PC-9 (cell line): ENCODE measurements around the gene LCE1C. TPM values are rescaled to one million over a fixed set of nuclear protein-coding genes. Genes with fewer than 3 reads are reported as not detected.

Experiments used
- BruUV-seq: library from RNA; stranded (reverse); fragments of 400-500 nt; replicated peaks from 2 replicates; lab custom pipeline; 2021; lab: Mats Ljungman, UMichigan
- CTCF ChIA-PET: fragments of 300-600 bp; sonication (Branson Sonifier 250); formaldehyde crosslinking; loops from one replicate; lab custom pipeline; 2022; ENCODE audit warnings: antibody characterized with exemption; lab: Charles Lee
- POLR2A ChIA-PET: fragments of 300-600 bp; sonication (Branson Sonifier 250); formaldehyde crosslinking; loops from one replicate; lab custom pipeline; 2022; ENCODE audit warnings: antibody characterized with exemption; ENCODE audit not compliant: unreplicated experiment; lab: Charles Lee
- DNase-seq, 2 experiments: peaks; one replicate each; pipeline versions ENCODE4 v3.0.0 to v3.0.0-alpha.2; 2015 to 2022; ENCODE audit warnings: mixed read lengths in 1 of 2
- H2AFZ ChIP-seq: fragments of 200-600 bp; sonication (generic); 2 replicates; pipeline ENCODE4 v1.8.1; 2017; ENCODE audit warnings: antibody characterized with exemption
- H3F3A ChIP-seq: fragments of 200-600 bp; sonication (generic); 2 replicates; pipeline ENCODE4 v1.8.1; 2017; ENCODE audit warnings: antibody characterized with exemption, mild to moderate bottlenecking, low read depth; ENCODE audit not compliant: insufficient read depth
- H3K27ac ChIP-seq: fragments of 200-600 bp; sonication (generic); 2 replicates; pipeline ENCODE4 v1.6.1; 2016; ENCODE audit warnings: mixed run types
- H3K27me3 ChIP-seq: fragments of 200-600 bp; sonication (generic); 2 replicates; pipeline ENCODE4 v1.6.1; 2016; ENCODE audit warnings: low read depth, mixed run types; ENCODE audit not compliant: insufficient read depth
- H3K36me3 ChIP-seq: fragments of 200-600 bp; sonication (generic); 2 replicates; pipeline ENCODE4 v1.6.1; 2016; ENCODE audit warnings: low read depth, mixed run types
- H3K4me1 ChIP-seq: fragments of 200-600 bp; sonication (generic); replicated peaks from 2 replicates; pipeline ENCODE4 v1.6.1; 2016; ENCODE audit warnings: mixed run types; ENCODE audit not compliant: insufficient read depth
- H3K4me2 ChIP-seq: fragments of 200-600 bp; sonication (generic); 2 replicates; pipeline ENCODE4 v1.6.1; 2017; ENCODE audit warnings: mixed run types
- H3K4me3 ChIP-seq: fragments of 200-600 bp; sonication (generic); 2 replicates; pipeline ENCODE4 v1.6.1; 2016; ENCODE audit warnings: mixed run types
- H3K79me2 ChIP-seq: fragments of 200-600 bp; sonication (generic); 2 replicates; pipeline ENCODE4 v1.6.1; 2017; ENCODE audit warnings: low read depth, mixed run types
- H3K9me2 ChIP-seq: fragments of 200-600 bp; sonication (generic); 2 replicates; pipeline ENCODE4 v1.8.1; 2017; ENCODE audit warnings: mild to moderate bottlenecking; ENCODE audit not compliant: insufficient read depth
- H3K9me3 ChIP-seq: fragments of 200-600 bp; sonication (generic); 2 replicates; pipeline ENCODE4 v1.8.1; 2016; ENCODE audit warnings: low read depth; ENCODE audit not compliant: insufficient read depth
- H4K20me1 ChIP-seq: fragments of 200-600 bp; sonication (generic); 2 replicates; pipeline ENCODE4 v1.8.1; 2017; ENCODE audit not compliant: insufficient read depth
- CTCF ChIP-seq: fragments of 200-600 bp; sonication (generic); conservative IDR thresholded peaks from 2 replicates; pipeline ENCODE4 v1.6.1; 2017; ENCODE audit warnings: mixed run types, antibody characterized with exemption, mild to moderate bottlenecking, moderate library complexity
- EZH2 ChIP-seq: fragments of 200-600 bp; sonication (generic); IDR thresholded peaks from 2 replicates; pipeline ENCODE4 v1.8.0; 2017; ENCODE audit warnings: antibody characterized with exemption, low read depth
- intact Hi-C: fragments of 100-400 bp; cut with micrococcal nuclease; formaldehyde crosslinking; loops from one replicate; pipeline ENCODE4 v1.10.0; 2022; ENCODE audit not compliant: unreplicated experiment
- total RNA-seq: library from RNA; stranded (reverse); gene quantifications from 2 replicates; pipeline ENCODE4 v1.2.3, GENCODE V29; 2021

Gene LCE1C
- total RNA-seq, 1 experiment from 2014 or later: not detected

DNA sequence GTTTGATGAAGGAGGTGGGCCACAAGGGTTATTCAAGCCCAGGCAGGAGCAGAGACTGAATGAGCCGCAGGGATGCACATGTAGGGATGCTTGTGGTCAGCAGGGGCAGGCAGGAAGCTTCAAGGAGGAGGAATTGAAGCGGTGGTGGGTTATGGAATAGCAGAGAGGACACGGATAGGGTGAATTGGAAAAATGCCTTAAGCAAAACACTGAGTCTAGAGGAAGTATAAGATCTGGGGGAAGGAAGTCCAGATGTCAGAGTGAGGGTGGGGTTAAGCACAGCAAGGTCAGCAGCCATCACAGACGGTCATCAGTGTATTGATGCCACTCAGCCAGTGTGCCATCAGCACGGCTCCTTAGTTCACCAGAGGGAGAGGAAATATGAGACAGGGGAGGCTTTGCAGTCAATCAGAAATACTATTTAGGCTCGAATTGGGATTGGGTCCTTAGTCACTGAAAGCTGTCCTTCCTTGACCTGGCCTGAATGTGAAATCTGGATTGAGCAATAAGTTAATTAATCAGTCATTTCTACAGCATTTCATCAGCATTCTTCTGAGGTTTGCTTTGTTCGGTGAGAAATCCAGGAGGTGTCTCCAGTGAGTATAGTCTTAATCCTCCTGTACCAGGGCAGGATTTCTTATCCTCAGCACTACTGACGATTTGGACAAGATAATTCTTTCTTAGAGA, 37.5 kb downstream of the LCE1C start:
- no peaks in the 10 kb centered on the region for H3K9me2 ChIP-seq
- POLR2A ChIA-PET: no interaction called here
- no TSS peak for BruUV-seq
- no peaks in the 10 kb centered on the region for H3K9me3 ChIP-seq
- H3K4me1 ChIP-seq: no peaks in the 10 kb centered on the region
- no peaks in the 10 kb centered on the region for H3K79me2 ChIP-seq
- no peaks in the 10 kb centered on the region for H3F3A ChIP-seq
- no peaks in the 10 kb centered on the region for H4K20me1 ChIP-seq
- TF ChIP-seq CTCF (no peak), EZH2 (no peak)
- no peaks in the 10 kb centered on the region for H3K27me3 ChIP-seq
- no peak overlapping the region for H3K4me3 ChIP-seq
- H3K36me3 ChIP-seq: no peaks in the 10 kb centered on the region
- no peak overlapping the region for H3K27ac ChIP-seq
- CTCF ChIA-PET: no interaction called here
- no peak overlapping the region for H2AFZ ChIP-seq
- no peak for DNase-seq
- no peak overlapping the region for H3K4me2 ChIP-seq
- intact Hi-C loops: no loop called here

DNA sequence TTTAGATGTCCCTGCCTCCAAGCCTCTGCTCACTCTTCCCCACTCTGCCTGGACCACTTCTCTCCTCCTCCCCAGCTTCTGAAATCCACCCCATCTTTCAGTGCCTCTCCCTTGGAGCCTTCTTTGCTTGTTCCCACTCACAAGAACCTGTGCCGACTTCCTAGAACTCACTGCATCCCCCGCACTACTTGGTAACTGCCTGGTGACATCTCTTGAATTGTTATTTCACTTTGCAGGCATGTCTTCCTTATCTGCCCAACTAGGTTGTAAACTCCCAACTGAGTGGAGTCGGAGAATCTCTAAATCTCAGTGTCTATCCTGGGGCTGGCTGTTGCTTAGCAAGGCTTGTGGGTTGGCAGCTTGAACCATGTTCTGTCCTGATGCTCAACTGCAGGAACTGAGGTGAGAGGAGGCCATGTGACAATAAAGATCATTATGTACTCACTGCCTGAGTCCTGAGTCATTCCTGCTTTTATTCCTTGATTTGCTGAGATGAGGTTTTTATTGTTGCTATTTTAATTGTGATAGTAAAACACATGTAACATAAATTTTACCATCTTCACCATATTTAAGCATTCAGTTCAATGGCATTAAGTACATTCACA, 44.7 kb downstream of the LCE1C start:
- H3K79me2 ChIP-seq: no peaks in the 10 kb centered on the region
- TF ChIP-seq CTCF: no peak
- TF ChIP-seq EZH2: no peak
- POLR2A ChIA-PET: no interaction called here

DNA sequence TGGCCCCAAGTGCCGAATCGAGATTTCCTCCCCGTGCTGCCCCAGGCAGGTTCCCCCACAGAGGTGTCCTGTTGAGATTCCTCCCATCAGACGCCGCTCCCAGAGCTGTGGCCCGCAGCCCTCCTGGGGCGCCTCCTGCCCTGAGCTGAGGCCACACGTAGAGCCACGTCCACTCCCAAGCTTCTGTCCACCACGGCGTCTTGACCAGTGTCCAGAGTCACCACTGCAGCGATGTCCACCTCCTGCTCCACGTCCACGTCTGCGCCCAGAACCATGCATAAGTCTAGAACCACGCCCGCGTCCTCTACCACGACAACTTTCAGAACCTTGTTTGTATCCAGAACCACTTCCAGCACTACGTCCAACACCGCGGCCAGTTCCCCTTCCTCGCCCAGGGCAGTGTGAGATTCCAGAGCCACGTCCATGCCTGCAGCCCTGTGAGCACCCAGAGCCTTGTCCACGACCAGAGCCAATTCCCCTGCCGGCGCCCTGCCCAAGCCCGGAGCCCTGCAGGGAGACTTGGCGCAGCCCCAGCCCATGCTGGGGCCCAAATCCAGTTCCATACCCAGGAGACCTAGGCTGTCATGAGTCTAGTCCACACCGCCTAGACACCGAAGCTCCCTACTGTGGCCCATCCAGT, 45.8 kb downstream of the LCE1C start:
- Histone ChIP-seq H3K4me1 (no peaks in the 10 kb centered on the region), H2AFZ (no peak overlapping the region), H3K36me3 (no peaks in the 10 kb centered on the region), H3K27ac (no peak overlapping the region), H3K4me3 (no peak overlapping the region), H3K79me2 (no peaks in the 10 kb centered on the region), H3K9me3 (no peaks in the 10 kb centered on the region), H3F3A (no peaks in the 10 kb centered on the region), H4K20me1 (no peaks in the 10 kb centered on the region), H3K27me3 (peaks cover 45% of the 10 kb centered on the region), H3K9me2 (no peaks in the 10 kb centered on the region), H3K4me2 (no peak overlapping the region)
- TF ChIP-seq CTCF: no peak
- no peak for TF ChIP-seq EZH2
- CTCF ChIA-PET: no interaction called here
- no peak for DNase-seq
- POLR2A ChIA-PET: no interaction called here
- BruUV-seq: no TSS peak
- intact Hi-C loops: no loop called here

More for the DNA sequence above, 44.7 kb downstream of the LCE1C start:
- peaks cover 34% of the 10 kb centered on the region for H3K27me3 ChIP-seq
- no peaks in the 10 kb centered on the region for H4K20me1 ChIP-seq
- H3K4me1 ChIP-seq: no peaks in the 10 kb centered on the region
- no peak for DNase-seq
- no peak overlapping the region for H2AFZ ChIP-seq
- no peak overlapping the region for H3K27ac ChIP-seq
- no peak overlapping the region for H3K4me3 ChIP-seq
- no peaks in the 10 kb centered on the region for H3K36me3 ChIP-seq
- CTCF ChIA-PET: no interaction called here
- BruUV-seq: no TSS peak
- no peaks in the 10 kb centered on the region for H3K9me3 ChIP-seq
- H3F3A ChIP-seq: no peaks in the 10 kb centered on the region
- intact Hi-C loops: no loop called here
- no peaks in the 10 kb centered on the region for H3K9me2 ChIP-seq
- no peak overlapping the region for H3K4me2 ChIP-seq
